K562 (cell line): ENCODE data around the gene OXA1L. TPM values are rescaled to one million over a fixed set of nuclear protein-coding genes. Genes with fewer than 3 reads are reported as not detected.

Experiments
- BCLAF1 ChIP-seq, 2 experiments: fragments of 450-650 bp in 1 of 2; IDR thresholded peaks; 2 replicates each; pipeline ENCODE4 v1.6.1; 2011 to 2017; ENCODE audit warnings: low read depth in 2 of 2, antibody characterized with exemption in 1 of 2, borderline replicate concordance in 1 of 2, low read length in 1 of 2, mild to moderate bottlenecking in 1 of 2, mixed read lengths in 1 of 2; ENCODE audit not compliant: control insufficient read depth in 1 of 2
- E2F4 ChIP-seq: sonication (generic); formaldehyde crosslinking; IDR thresholded peaks from 2 replicates; pipeline ENCODE4 v1.8.0; 2022; ENCODE audit warnings: mild to moderate bottlenecking, low read depth, missing genetic modification reagents
- ETV6 ChIP-seq, 3 experiments: fragments of 150-350 bp in 1 of 3; sonication (generic) in 1 of 3; formaldehyde crosslinking in 1 of 3; IDR thresholded peaks; 2 replicates each; pipeline versions ENCODE4 v1.6.1 to v1.8.0; 2014 to 2022; ENCODE audit warnings: borderline replicate concordance in 2 of 3, low read depth in 2 of 3, antibody characterized with exemption in 1 of 3, low read length in 1 of 3, mild to moderate bottlenecking in 1 of 3, missing genetic modification reagents in 1 of 3
- MEIS2 ChIP-seq: fragments of 450-650 bp; IDR thresholded peaks from 2 replicates; pipeline ENCODE4 v1.6.1; 2014; ENCODE audit warnings: mild to moderate bottlenecking; ENCODE audit not compliant: partially characterized antibody
- NCOA1 ChIP-seq: fragments of 450-650 bp; IDR thresholded peaks from 2 replicates; pipeline ENCODE4 v1.6.1; 2016; ENCODE audit warnings: low read depth
- NELFE ChIP-seq: IDR thresholded peaks from 2 replicates; pipeline ENCODE4 v1.6.1; 2011; ENCODE audit warnings: mild to moderate bottlenecking; ENCODE audit not compliant: insufficient read depth, insufficient read length
- NFATC3 ChIP-seq: fragments of 450-650 bp; IDR thresholded peaks from 2 replicates; pipeline ENCODE4 v1.6.1; 2017; ENCODE audit warnings: mild to moderate bottlenecking
- NFIC ChIP-seq: fragments of 450-650 bp; IDR thresholded peaks from 2 replicates; pipeline ENCODE4 v1.6.1; 2017; ENCODE audit warnings: mild to moderate bottlenecking, inconsistent platforms
- NR1H2 ChIP-seq: sonication (generic); formaldehyde crosslinking; IDR thresholded peaks from 2 replicates; pipeline ENCODE4 v1.4.0; 2020; ENCODE audit warnings: mild to moderate bottlenecking, missing genetic modification reagents
- PHF8 ChIP-seq: fragments of 200-600 bp; sonication (generic); IDR thresholded peaks from 2 replicates; pipeline ENCODE4 v1.6.1; 2012; ENCODE audit warnings: mixed run types, mild to moderate bottlenecking, inconsistent platforms, low read length, moderate library complexity, borderline replicate concordance
- PPARD ChIP-seq: fragments of 250-450 bp; sonication (Bioruptor Pico); IDR thresholded peaks from 2 replicates; pipeline ENCODE4 v1.8.0; 2022; ENCODE audit warnings: inconsistent platforms, mild to moderate bottlenecking, moderate library complexity
- SMARCC2 ChIP-seq: fragments of 450-650 bp; IDR thresholded peaks from 2 replicates; pipeline ENCODE4 v1.6.1; 2017; ENCODE audit warnings: antibody characterized with exemption, moderate library complexity, mild to moderate bottlenecking, low read depth
- STAT5A ChIP-seq: IDR thresholded peaks from 2 replicates; pipeline ENCODE4 v1.6.1; 2012; ENCODE audit warnings: low read length, inconsistent platforms, borderline replicate concordance
- TFE3 ChIP-seq: fragments of 450-650 bp; formaldehyde crosslinking; IDR thresholded peaks from 2 replicates; pipeline ENCODE4 v1.4.0; 2020; ENCODE audit warnings: mild to moderate bottlenecking, mixed read lengths
- USF1 ChIP-seq: sonication (generic); formaldehyde crosslinking; IDR thresholded peaks from 2 replicates; pipeline ENCODE4 v1.9.0; 2022; ENCODE audit warnings: mild to moderate bottlenecking, missing genetic modification reagents
- YBX1 ChIP-seq: fragments of 450-650 bp; IDR thresholded peaks from 2 replicates; pipeline ENCODE4 v1.7.1; 2016; ENCODE audit warnings: mild to moderate bottlenecking
- ZNF311 ChIP-seq: fragments of 250-450 bp; sonication (Bioruptor Pico); IDR thresholded peaks from 2 replicates; pipeline ENCODE4 v1.4.0; 2020; ENCODE audit warnings: mild to moderate bottlenecking, moderate library complexity
- ZNF639 ChIP-seq, 2 experiments: fragments of 200-800 bp in 1 of 2; sonication (Bioruptor generic) in 1 of 2; sonication (generic) in 1 of 2; formaldehyde crosslinking in 1 of 2; IDR thresholded peaks in 1 of 2; conservative IDR thresholded peaks in 1 of 2; 2 replicates each; pipeline versions ENCODE4 v1.5.0 to v1.6.1; 2016 to 2020; ENCODE audit warnings: missing compliant biosample characterization in 1 of 2, missing genetic modification characterization in 1 of 2, missing genetic modification reagents in 1 of 2
- ZNF699 ChIP-seq: fragments of 250-450 bp; sonication (Bioruptor Pico); IDR thresholded peaks from 2 replicates; pipeline ENCODE4 v1.8.0; 2021; ENCODE audit warnings: mild to moderate bottlenecking, moderate library complexity; ENCODE audit not compliant: insufficient replicate concordance
- ZNF780A ChIP-seq: fragments of 250-450 bp; sonication (Bioruptor Pico); IDR thresholded peaks from 2 replicates; pipeline ENCODE4 v1.5.0; 2021; ENCODE audit warnings: mild to moderate bottlenecking
- polyA plus RNA-seq, 8 experiments: library from polyadenylated mRNA; depleted of rRNA in 4 of 8; stranded (reverse) in 5 of 8; unstranded in 3 of 8; fragments of >200 nt; fragmentation: Nextera tagmentation in 2 of 8; fragmentation: Illumina TruSeq in 1 of 8; extraction: Ambion mirVana in 2 of 8; extraction: Trizol in 1 of 8; gene quantifications; 2 replicates each; pipeline versions ENCODE4 v1.2.1 to v1.2.3, GENCODE V29; 2011 to 2014; ENCODE audit warnings: inconsistent platforms in 1 of 8, missing spikeins in 1 of 8
- total RNA-seq, 7 experiments: library from RNA; depleted of rRNA in 6 of 7; stranded (reverse); fragments of >200 nt in 6 of 7; fragmentation: Illumina TruSeq in 2 of 7; extraction: Trizol in 2 of 7; gene quantifications; 2 replicates each; pipeline versions ENCODE4 v1.2.1 to v1.2.3, GENCODE V29; 2011 to 2021; ENCODE audit warnings: low replicate concordance in 1 of 7

The OXA1L gene
- total and polyA plus RNA-seq, 9 of the 15 experiments (the other 6 are each of a cell fraction or from before 2014, with no cell fraction given) = 100 to 204 (median 145) TPM

- no peak for TF ChIP-seq BCLAF1 (IDR thresholded peaks at IDR 0.05; ENCODE audit: borderline replicate concordance in 1 of 2, control insufficient read depth in 1 of 2, low read depth in 2 of 2, low read length in 1 of 2)
- no peak for TF ChIP-seq ZNF639 (CRISPR knock-in tag; conservative IDR thresholded peaks at IDR 0.05 in 1 of 2, IDR thresholded peaks at IDR 0.05 in 1 of 2)
- no peak for TF ChIP-seq ETV6 (IDR thresholded peaks at IDR 0.05; ENCODE audit: borderline replicate concordance in 1 of 2, low read depth in 2 of 2, low read length in 1 of 2)
- TF ChIP-seq ETV6 (CRISPR knock-in tag; IDR thresholded peaks at IDR 0.05; ENCODE audit: borderline replicate concordance) = no peak
- TF ChIP-seq STAT5A = no peak
- TF ChIP-seq NFIC = no peak
- no peak for TF ChIP-seq PHF8
- no peak for TF ChIP-seq TFE3 (CRISPR knock-in tag)
- TF ChIP-seq NELFE = no peak
- TF ChIP-seq ZNF699 = no peak
- TF ChIP-seq USF1 (CRISPR knock-in tag) = peak; percentile 80
- no peak for TF ChIP-seq YBX1
- peak; percentile 67 for TF ChIP-seq MEIS2
- no peak for TF ChIP-seq E2F4
- no peak for TF ChIP-seq ZNF780A (CRISPR knock-in tag)
- TF ChIP-seq PPARD (CRISPR knock-in tag) = no peak
- no peak for TF ChIP-seq SMARCC2
- TF ChIP-seq ZNF311 (CRISPR knock-in tag) = no peak
- TF ChIP-seq NCOA1 = 0 out of 2 replicates have a peak, but pooled peaks have one; percentile 59
- no peak for TF ChIP-seq NR1H2 (CRISPR knock-in tag)
- TF ChIP-seq NFATC3 = no peak
These were observed 24.8 kb downstream of the OXA1L start (continued) for GRCh38 chr14:22791301-22791700.
